CD4-positive, CD25-positive, alpha-beta regulatory T cell (primary cell): Measurements from ENCODE around the gene DLG5. TPM values are rescaled to one million over a fixed set of nuclear protein-coding genes. Genes with fewer than 3 reads are reported as not detected.

Experiments
- ATAC-seq, 2 donors: fragments of 150-1000 bp; cut with Tn5 transposase; one replicate each; pipeline ENCODE4 v1.10.0; 2021; ENCODE audit warnings: low read depth in 2 of 2, moderate number of reproducible peaks in 2 of 2, moderate library complexity in 1 of 2
- DNase-seq, 3 donors: peaks; one replicate each; pipeline versions ENCODE4 v3.0.0 to v3.0.0-alpha.2; 2012 to 2022; ENCODE audit warnings: mixed read lengths in 1 of 3
- H3K27ac ChIP-seq: one replicate; pipeline ENCODE4 v1.7.0; 2013; ENCODE audit warnings: mild to moderate bottlenecking, low read length; ENCODE audit not compliant: insufficient read depth, poor library complexity, severe bottlenecking
- H3K27me3 ChIP-seq: one replicate; pipeline ENCODE4 v1.7.0; 2013; ENCODE audit warnings: low read length; ENCODE audit not compliant: control insufficient read depth, insufficient read depth
- H3K36me3 ChIP-seq: one replicate; pipeline ENCODE4 v1.7.0; 2013; ENCODE audit warnings: mild to moderate bottlenecking, low read length, moderate library complexity; ENCODE audit not compliant: control insufficient read depth, insufficient read depth
- H3K4me1 ChIP-seq: 2 replicates; pipeline ENCODE4 v1.7.0; 2013; ENCODE audit warnings: mild to moderate bottlenecking, low read length; ENCODE audit not compliant: insufficient read depth, control insufficient read depth, poor library complexity, severe bottlenecking
- H3K4me3 ChIP-seq: one replicate; pipeline ENCODE4 v1.7.0; 2013; ENCODE audit warnings: low read depth, mild to moderate bottlenecking, low read length, moderate library complexity
- H3K9me3 ChIP-seq, 2 experiments: 1 replicate in 1 of 2; 2 replicates in 1 of 2; pipeline ENCODE4 v1.7.0; 2013; ENCODE audit warnings: low read length in 2 of 2, mild to moderate bottlenecking in 1 of 2, moderate library complexity in 1 of 2; ENCODE audit not compliant: control insufficient read depth in 2 of 2
- H3K27ac Mint-ChIP-seq, 3 donors: one replicate each; pipeline ENCODE4 v1.8.0; 2020 to 2022; ENCODE audit warnings: mild to moderate bottlenecking in 3 of 3, mixed read lengths in 3 of 3, moderate library complexity in 2 of 3
- H3K27me3 Mint-ChIP-seq: one replicate; pipeline ENCODE4 v1.8.0; 2022; ENCODE audit warnings: mild to moderate bottlenecking, mixed read lengths
- H3K36me3 Mint-ChIP-seq: one replicate; pipeline ENCODE4 v1.8.0; 2020; ENCODE audit warnings: mixed read lengths
- H3K4me1 Mint-ChIP-seq, 4 donors: one replicate each; pipeline ENCODE4 v1.8.0; 2020 to 2022; ENCODE audit warnings: mixed read lengths in 4 of 4, mild to moderate bottlenecking in 1 of 4
- H3K4me3 Mint-ChIP-seq, 4 donors: one replicate each; pipeline ENCODE4 v1.8.0; 2020 to 2022; ENCODE audit warnings: mild to moderate bottlenecking in 4 of 4, mixed read lengths in 4 of 4, moderate library complexity in 3 of 4
- H3K9me3 Mint-ChIP-seq, 7 donors: one replicate each; pipeline ENCODE4 v1.8.0; 2020 to 2022; ENCODE audit warnings: mixed read lengths in 7 of 7, mild to moderate bottlenecking in 3 of 7, moderate library complexity in 2 of 7
- polyA plus RNA-seq, 4 donors: library from polyadenylated mRNA; unstranded; fragments of 300-500 nt; fragmentation: Illumina TruSeq; gene quantifications; one replicate each; pipeline ENCODE4 v1.2.3, GENCODE V29; 2021
- total RNA-seq: library from RNA; stranded (reverse); gene quantifications from one replicate; pipeline ENCODE4 v1.2.3, GENCODE V29; 2022

DLG5 gene
- total and polyA plus RNA-seq, 5 donors from 2014 or later: 0.06 to 3.7 (median 0.14) TPM; not detected in 1

DNA sequence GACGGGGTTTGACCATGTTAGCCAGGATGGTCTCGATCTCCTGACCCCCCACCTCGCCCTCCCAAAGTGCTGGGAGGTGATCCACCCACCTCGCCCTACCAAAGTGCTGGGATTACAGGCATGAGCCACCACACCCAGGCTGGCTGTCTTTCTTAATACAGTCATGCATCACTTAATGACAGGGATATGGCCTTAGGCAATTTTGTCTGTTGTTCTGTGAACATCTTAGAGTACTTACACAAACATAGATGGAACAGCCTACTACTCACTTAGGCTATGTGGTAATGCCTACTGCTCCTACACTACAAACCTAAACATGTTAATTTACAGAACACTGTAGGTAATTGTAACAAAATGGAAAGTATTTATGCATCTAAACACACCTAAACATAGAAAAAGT is 182.3 kb downstream of the DLG5 start:
- Mint-ChIP-seq H3K4me1 (no peaks in the 10 kb centered on the region), H3K27ac (no peak overlapping the region), H3K36me3 (no peaks in the 10 kb centered on the region), H3K4me3 (no peak overlapping the region), H3K9me3 (peaks cover 1 to 19% (median 9%) of the 10 kb centered on the region in 7 donors), H3K27me3 (peaks cover 15% of the 10 kb centered on the region)
- Histone ChIP-seq H3K4me1 (no peaks in the 10 kb centered on the region), H3K36me3 (no peaks in the 10 kb centered on the region), H3K27me3 (no peaks in the 10 kb centered on the region), H3K9me3 (peaks cover 0 to 2% of the 10 kb centered on the region in 2 experiments), H3K4me3 (no peak overlapping the region), H3K27ac (no peak overlapping the region)
- ATAC-seq: no peak
- DNase-seq: no peak

DNA sequence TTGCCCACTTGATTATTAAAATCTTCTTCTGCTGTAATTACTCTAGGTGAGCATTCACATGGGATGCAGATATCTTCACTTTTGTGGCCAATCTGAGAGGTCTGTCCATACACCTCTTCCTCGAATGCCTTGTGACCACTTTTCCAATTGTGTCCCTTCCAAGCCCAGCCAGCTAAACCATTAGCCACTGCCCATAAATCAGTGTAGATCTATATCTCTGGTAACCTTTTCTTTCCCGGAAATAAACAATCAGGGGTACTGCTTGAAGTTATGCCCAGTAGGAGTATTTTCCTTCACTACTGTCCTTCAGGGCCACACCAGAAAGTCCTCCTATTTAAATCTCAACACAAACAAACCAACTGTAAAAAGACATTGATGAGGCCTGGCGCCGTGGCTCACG is 184.4 kb downstream of the DLG5 start:
- no peaks in the 10 kb centered on the region for H3K4me1 Mint-ChIP-seq
- H3K27ac ChIP-seq: no peak overlapping the region
- H3K36me3 Mint-ChIP-seq: no peaks in the 10 kb centered on the region
- no peak overlapping the region for H3K27ac Mint-ChIP-seq
- ATAC-seq: no peak
- peaks cover 0 to 23% (median 10%) of the 10 kb centered on the region in 7 donors for H3K9me3 Mint-ChIP-seq
- no peak overlapping the region for H3K4me3 Mint-ChIP-seq
- H3K27me3 ChIP-seq: no peaks in the 10 kb centered on the region
- no peaks in the 10 kb centered on the region for H3K36me3 ChIP-seq
- no peak overlapping the region for H3K4me3 ChIP-seq
- peaks cover 0 to 2% of the 10 kb centered on the region in 2 experiments for H3K9me3 ChIP-seq
- H3K27me3 Mint-ChIP-seq: peaks cover 20% of the 10 kb centered on the region
- no peak for DNase-seq
- H3K4me1 ChIP-seq: no peaks in the 10 kb centered on the region

DNA sequence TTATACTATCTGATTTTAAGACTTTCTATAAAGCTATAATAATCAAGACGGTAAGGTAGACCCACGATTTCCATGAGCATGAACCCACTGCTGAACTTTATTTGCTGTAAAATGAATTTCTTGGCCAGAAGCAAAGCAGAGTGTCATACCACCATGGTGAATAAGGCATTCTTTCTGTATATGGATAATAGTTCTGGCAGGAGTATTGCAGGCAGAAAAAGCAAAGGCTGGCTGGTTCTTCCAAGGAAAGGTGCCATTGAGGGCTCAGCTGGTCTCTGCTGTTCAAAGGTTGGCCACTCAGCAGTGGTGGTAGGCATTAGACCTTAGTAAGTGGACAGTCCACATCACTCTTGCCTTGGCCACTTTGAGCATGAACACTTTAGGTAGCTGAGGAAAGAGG is 184.8 kb downstream of the DLG5 start:
- Histone ChIP-seq H3K36me3 (no peaks in the 10 kb centered on the region), H3K4me1 (no peaks in the 10 kb centered on the region), H3K4me3 (no peak overlapping the region), H3K27ac (no peak overlapping the region), H3K9me3 (peaks cover 0 to 2% of the 10 kb centered on the region in 2 experiments), H3K27me3 (no peaks in the 10 kb centered on the region)
- Mint-ChIP-seq H3K27ac (no peak overlapping the region), H3K4me1 (no peaks in the 10 kb centered on the region), H3K4me3 (no peak overlapping the region), H3K9me3 (peaks cover 0 to 26% (median 10%) of the 10 kb centered on the region in 7 donors), H3K27me3 (peaks cover 20% of the 10 kb centered on the region), H3K36me3 (no peaks in the 10 kb centered on the region)
- no peak for ATAC-seq
- DNase-seq: no peak

Other genes with a start within 250 kb of the DLG5 start
- gene POLR3A, start 102.8 kb upstream of the DLG5 start, total RNA-seq: 15.1 TPM
- 1 to 10 TPM; 5.3 to 9.0 (median 6.0) TPM for gene POLR3A, start 102.8 kb upstream of the DLG5 start, polyA plus RNA-seq
- gene RPS24, start 107.1 kb upstream of the DLG5 start, total RNA-seq: 1,300 TPM
- 1,000 to 10,000 TPM in 3 of 4 donors, 100 to 1,000 TPM in 1; 852 to 1,143 (median 1,078) TPM for gene RPS24, start 107.1 kb upstream of the DLG5 start, polyA plus RNA-seq